HEK293 (cell line): ENCODE data around the gene OR1F1.

Source experiments
- CTCF ChIA-PET: fragments of 350-600 bp; formaldehyde crosslinking; extraction: SDS; loops from one replicate; lab custom pipeline; 2021; ENCODE audit warnings: antibody characterized with exemption; lab: Yijun Ruan, JAX
- POLR2A ChIA-PET: fragments of 300-600 bp; formaldehyde crosslinking; extraction: SDS; loops from one replicate; lab custom pipeline; 2020; ENCODE audit warnings: antibody characterized with exemption, inconsistent platforms; lab: Yijun Ruan, JAX
- H3K27ac ChIP-seq: fragments of 200-500 bp; sonication (Bioruptor generic); 2 replicates; pipeline ENCODE4 v1.5.1; 2014; ENCODE audit warnings: low read depth, low read length, control low read depth, inconsistent platforms; ENCODE audit errors: extremely low read depth
- H3K36me3 ChIP-seq, 2 experiments: fragments of 200-500 bp in 1 of 2; sonication (Bioruptor generic) in 1 of 2; 1 replicate in 1 of 2; 2 replicates in 1 of 2; pipeline ENCODE4 v1.5.1; 2014 to 2017; ENCODE audit warnings: inconsistent platforms in 2 of 2, low read length in 2 of 2; ENCODE audit not compliant: control insufficient read depth in 2 of 2, insufficient read depth in 1 of 2
- H3K4me1 ChIP-seq: fragments of 200-500 bp; sonication (Bioruptor generic); 2 replicates; pipeline ENCODE4 v1.5.1; 2014; ENCODE audit warnings: mild to moderate bottlenecking, low read length, inconsistent platforms; ENCODE audit not compliant: control insufficient read depth, insufficient read depth
- H3K4me3 ChIP-seq: 2 replicates; pipeline ENCODE4 v1.5.1; 2011; ENCODE audit warnings: low read depth, mild to moderate bottlenecking, control low read depth, low read length, moderate library complexity
- H3K9me3 ChIP-seq: fragments of 200-500 bp; sonication (Bioruptor generic); 2 replicates; pipeline ENCODE4 v1.5.1; 2014; ENCODE audit warnings: low read depth, low read length, inconsistent platforms; ENCODE audit not compliant: control insufficient read depth, insufficient read depth
- GLIS2 ChIP-seq: fragments of 450-650 bp; formaldehyde crosslinking; IDR thresholded peaks from 2 replicates; pipeline ENCODE4 v1.5.1; 2016; ENCODE audit warnings: missing biosample characterization, missing genetic modification characterization
- KLF17 ChIP-seq: fragments of 450-650 bp; formaldehyde crosslinking; IDR thresholded peaks from 2 replicates; pipeline ENCODE4 v1.5.1; 2016; ENCODE audit warnings: missing biosample characterization, missing genetic modification characterization
- PRDM4 ChIP-seq: fragments of 450-650 bp; formaldehyde crosslinking; IDR thresholded peaks from 2 replicates; pipeline ENCODE4 v1.5.1; 2017; ENCODE audit warnings: missing biosample characterization, missing genetic modification characterization
- PRDM6 ChIP-seq: fragments of 450-650 bp; formaldehyde crosslinking; IDR thresholded peaks from 2 replicates; pipeline ENCODE4 v1.5.1; 2017; ENCODE audit warnings: missing biosample characterization, missing genetic modification characterization
- ZBTB48 ChIP-seq: fragments of 450-650 bp; formaldehyde crosslinking; IDR thresholded peaks from 2 replicates; pipeline ENCODE4 v1.5.1; 2016; ENCODE audit warnings: missing biosample characterization, missing genetic modification characterization
- ZBTB6 ChIP-seq: fragments of 450-650 bp; formaldehyde crosslinking; IDR thresholded peaks from 2 replicates; pipeline ENCODE4 v1.5.1; 2017; ENCODE audit warnings: missing biosample characterization, missing genetic modification characterization
- ZNF146 ChIP-seq: fragments of 450-650 bp; formaldehyde crosslinking; IDR thresholded peaks from 2 replicates; pipeline ENCODE4 v1.5.1; 2016; ENCODE audit warnings: missing biosample characterization, missing genetic modification characterization
- ZNF155 ChIP-seq: fragments of 450-650 bp; formaldehyde crosslinking; IDR thresholded peaks from 2 replicates; pipeline ENCODE4 v1.5.1; 2016; ENCODE audit warnings: missing biosample characterization, missing genetic modification characterization
- ZNF248 ChIP-seq: fragments of 450-650 bp; formaldehyde crosslinking; IDR thresholded peaks from 2 replicates; pipeline ENCODE4 v1.5.1; 2017; ENCODE audit warnings: missing biosample characterization, missing genetic modification characterization
- ZNF280D ChIP-seq: fragments of 450-650 bp; formaldehyde crosslinking; IDR thresholded peaks from 2 replicates; pipeline ENCODE4 v1.5.1; 2016; ENCODE audit warnings: missing biosample characterization, missing genetic modification characterization
- ZNF394 ChIP-seq: fragments of 450-650 bp; formaldehyde crosslinking; IDR thresholded peaks from 2 replicates; pipeline ENCODE4 v1.5.1; 2016; ENCODE audit warnings: missing biosample characterization, missing genetic modification characterization, mild to moderate bottlenecking, moderate library complexity, borderline replicate concordance
- ZNF488 ChIP-seq: fragments of 450-650 bp; formaldehyde crosslinking; IDR thresholded peaks from 2 replicates; pipeline ENCODE4 v1.5.1; 2016; ENCODE audit warnings: missing biosample characterization, missing genetic modification characterization
- ZNF510 ChIP-seq: fragments of 450-650 bp; formaldehyde crosslinking; IDR thresholded peaks from 2 replicates; pipeline ENCODE4 v1.5.1; 2018; ENCODE audit warnings: mild to moderate bottlenecking, missing genetic modification characterization, missing biosample characterization; ENCODE audit not compliant: insufficient replicate concordance
- ZNF514 ChIP-seq: fragments of 450-650 bp; formaldehyde crosslinking; IDR thresholded peaks from 2 replicates; pipeline ENCODE4 v1.5.1; 2016; ENCODE audit warnings: missing biosample characterization, missing genetic modification characterization
- ZNF621 ChIP-seq: fragments of 450-650 bp; formaldehyde crosslinking; IDR thresholded peaks from 2 replicates; pipeline ENCODE4 v1.5.1; 2017; ENCODE audit warnings: missing biosample characterization, missing genetic modification characterization
- ZNF623 ChIP-seq: fragments of 450-650 bp; formaldehyde crosslinking; IDR thresholded peaks from 2 replicates; pipeline ENCODE4 v1.5.1; 2016; ENCODE audit warnings: missing biosample characterization, missing genetic modification characterization

OR1F1 gene

GRCh38 chr16:3241761-3242160 lies 53.8 kb downstream of the OR1F1 start:
- no peak overlapping the region for H3K4me3 ChIP-seq
- ChIA-PET POLR2A (no interaction called here), CTCF (no interaction called here)
- no peaks in the 10 kb centered on the region for H3K9me3 ChIP-seq
- TF ChIP-seq ZNF155 (tag by site-specific recombination), result no peak
- TF ChIP-seq ZNF248 (tag by site-specific recombination), result no peak
- TF ChIP-seq PRDM6 (tag by site-specific recombination), result no peak
- no peak for TF ChIP-seq ZNF514 (tag by site-specific recombination)
- TF ChIP-seq ZNF146, result no peak
- TF ChIP-seq ZBTB6 (tag by site-specific recombination), result no peak
- TF ChIP-seq ZNF280D, result no peak
- TF ChIP-seq ZNF621, result no peak
- no peak for TF ChIP-seq ZNF488
- no peak for TF ChIP-seq KLF17 (tag by site-specific recombination)
- TF ChIP-seq ZNF510 (tag by site-specific recombination), result no peak
- no peak for TF ChIP-seq ZNF623
- TF ChIP-seq PRDM4 (tag by site-specific recombination), result no peak
- TF ChIP-seq ZBTB48 (tag by site-specific recombination), result no peak
- TF ChIP-seq GLIS2 (tag by site-specific recombination), result no peak
- no peak for TF ChIP-seq ZNF394 (tag by site-specific recombination)
- no peaks in the 10 kb centered on the region for H3K36me3 ChIP-seq
- H3K27ac ChIP-seq, result no peak overlapping the region
- H3K4me1 ChIP-seq, result no peaks in the 10 kb centered on the region
